ENCODE measurements around the gene ABCB4.

ABCB4 gene

GRCh38 chr7:87475359-87476178 lies at the start of gene ABCB4:
Gene ABCB4 (minus strand): TSS chr7:87475680. CDS start chr7:87475465, 215 bp downstream.
- DNase-seq = no peak

GRCh38 chr7:87518735-87519134 lies 43.3 kb upstream of the ABCB4 start:
- DNase-seq = no peak

- no peak for DNase-seq
Measured at GRCh38 chr7:87517891-87518290, 42.4 kb upstream of the ABCB4 start.

- DNase-seq = no peak
Measured at GRCh38 chr7:87517136-87517815, 41.8 kb upstream of the ABCB4 start.

GRCh38 chr7:87513735-87514335 lies 38.4 kb upstream of the ABCB4 start:
- no peak for DNase-seq

- no peak for DNase-seq
Measured at GRCh38 chr7:87512906-87513305, 37.4 kb upstream of the ABCB4 start.

GRCh38 chr7:87511510-87511909 lies 36.0 kb upstream of the ABCB4 start:
- no peak for DNase-seq

- no peak for DNase-seq
Measured at GRCh38 chr7:87510411-87510875, 35.0 kb upstream of the ABCB4 start.

GRCh38 chr7:87507446-87507845 lies 32.0 kb upstream of the ABCB4 start:
- no peak for DNase-seq

GRCh38 chr7:87506246-87507180 lies 31.0 kb upstream of the ABCB4 start:
- no peak for DNase-seq

GRCh38 chr7:87505557-87506245 lies 30.2 kb upstream of the ABCB4 start:
- no peak for DNase-seq

- no peak for DNase-seq
Measured at GRCh38 chr7:87505122-87505521, 29.6 kb upstream of the ABCB4 start.

GRCh38 chr7:87499494-87499893 lies 24.0 kb upstream of the ABCB4 start:
- no peak for DNase-seq

GRCh38 chr7:87498893-87499292 lies 23.4 kb upstream of the ABCB4 start:
- no peak for DNase-seq

GRCh38 chr7:87497482-87497881 lies 22.0 kb upstream of the ABCB4 start:
- DNase-seq = no peak

GRCh38 chr7:87495366-87495765 lies 19.9 kb upstream of the ABCB4 start:
- no peak for DNase-seq

GRCh38 chr7:87494454-87494853 lies 19.0 kb upstream of the ABCB4 start:
- no peak for DNase-seq

- no peak for DNase-seq
Measured at GRCh38 chr7:87483131-87483530, 7.7 kb upstream of the ABCB4 start.

- no peak for DNase-seq
Measured at GRCh38 chr7:87482115-87482514, 6.6 kb upstream of the ABCB4 start.

GRCh38 chr7:87480386-87480785 lies 4.9 kb upstream of the ABCB4 start:
- no peak for DNase-seq

GRCh38 chr7:87479951-87480350 lies 4.5 kb upstream of the ABCB4 start:
- no peak for DNase-seq

GRCh38 chr7:87476179-87476557 lies 688 bp upstream of the ABCB4 start:
- DNase-seq = no peak
